ENCODE data around the gene ASRGL1.

ASRGL1 gene

GRCh38 chr11:62390237-62390636, 53.0 kb downstream of the ASRGL1 start:
- no peak overlapping the region for H2AFZ ChIP-seq (ENCODE audit: low read length)
- H3K4me1 ChIP-seq (ENCODE audit: insufficient read depth, low read length, poor library complexity, severe bottlenecking): no peaks in the 10 kb centered on the region
- H3K36me3 ChIP-seq (ENCODE audit: insufficient read depth, low read length): no peaks in the 10 kb centered on the region
- H3K9ac ChIP-seq (ENCODE audit: low read depth, low read length, poor library complexity, severe bottlenecking): no peak overlapping the region
- H3F3A ChIP-seq (ENCODE audit: low read depth): no peaks in the 10 kb centered on the region
- H3K9me2 ChIP-seq (replicated peaks; ENCODE audit: low read depth, low read length): no peaks in the 10 kb centered on the region
- H3K9me3 ChIP-seq (ENCODE audit: insufficient read depth, low read depth, low read length): no peaks in the 10 kb centered on the region
- TF ChIP-seq CTCF (conservative IDR thresholded peaks at IDR 0.05; ENCODE audit: low read length): no peak
- no peak for TF ChIP-seq EZH2phosphoT487 (IDR thresholded peaks at IDR 0.05; ENCODE audit: borderline replicate concordance)
- H3K79me2 ChIP-seq (ENCODE audit: insufficient read depth, low read length): no peaks in the 10 kb centered on the region
- no peak overlapping the region for H3K4me3 ChIP-seq (ENCODE audit: low read length, poor library complexity, severe bottlenecking)
- H4K20me1 ChIP-seq (ENCODE audit: insufficient read depth, low read length, poor library complexity, severe bottlenecking): no peaks in the 10 kb centered on the region
- no peaks in the 10 kb centered on the region for H3K27me3 ChIP-seq (ENCODE audit: insufficient read depth, low read length, poor library complexity, severe bottlenecking)
- H3K4me2 ChIP-seq (ENCODE audit: low read depth, low read length, poor library complexity, severe bottlenecking): no peak overlapping the region

GRCh38 chr11:62390722-62391121, 53.5 kb downstream of the ASRGL1 start:
- no peaks in the 10 kb centered on the region for H3K27me3 ChIP-seq (ENCODE audit: insufficient read depth, low read length, poor library complexity, severe bottlenecking)
- no peak overlapping the region for H3K4me3 ChIP-seq (ENCODE audit: low read length, poor library complexity, severe bottlenecking)
- H3K4me1 ChIP-seq (ENCODE audit: insufficient read depth, low read length, poor library complexity, severe bottlenecking): no peaks in the 10 kb centered on the region
- H3K9me2 ChIP-seq (replicated peaks; ENCODE audit: low read depth, low read length): no peaks in the 10 kb centered on the region
- TF ChIP-seq CTCF (conservative IDR thresholded peaks at IDR 0.05; ENCODE audit: low read length) (no peak), EZH2phosphoT487 (IDR thresholded peaks at IDR 0.05; ENCODE audit: borderline replicate concordance) (no peak)
- no peaks in the 10 kb centered on the region for H3K79me2 ChIP-seq (ENCODE audit: insufficient read depth, low read length)
- no peaks in the 10 kb centered on the region for H3K36me3 ChIP-seq (ENCODE audit: insufficient read depth, low read length)
- H4K20me1 ChIP-seq (ENCODE audit: insufficient read depth, low read length, poor library complexity, severe bottlenecking): no peaks in the 10 kb centered on the region
- H3F3A ChIP-seq (ENCODE audit: low read depth): no peaks in the 10 kb centered on the region
- no peaks in the 10 kb centered on the region for H3K9me3 ChIP-seq (ENCODE audit: insufficient read depth, low read depth, low read length)
- H2AFZ ChIP-seq (ENCODE audit: low read length): no peak overlapping the region
- H3K4me2 ChIP-seq (ENCODE audit: low read depth, low read length, poor library complexity, severe bottlenecking): no peak overlapping the region
- H3K9ac ChIP-seq (ENCODE audit: low read depth, low read length, poor library complexity, severe bottlenecking): no peak overlapping the region

GRCh38 chr11:62391642-62392425, 54.6 kb downstream of the ASRGL1 start:
- TF ChIP-seq EZH2phosphoT487 (IDR thresholded peaks at IDR 0.05; ENCODE audit: borderline replicate concordance): no peak
- TF ChIP-seq CTCF (conservative IDR thresholded peaks at IDR 0.05; ENCODE audit: low read length): no peak; the same call in 1 of the 2 replicates

More at GRCh38 chr11:62391642-62392425, 54.6 kb downstream of the ASRGL1 start:
- Histone ChIP-seq H3K9me2 (replicated peaks; ENCODE audit: low read depth, low read length) (no peaks in the 10 kb centered on the region), H3K4me3 (ENCODE audit: low read length, poor library complexity, severe bottlenecking) (no peak overlapping the region), H3K9me3 (ENCODE audit: insufficient read depth, low read depth, low read length) (no peaks in the 10 kb centered on the region), H4K20me1 (ENCODE audit: insufficient read depth, low read length, poor library complexity, severe bottlenecking) (no peaks in the 10 kb centered on the region), H3K4me2 (ENCODE audit: low read depth, low read length, poor library complexity, severe bottlenecking) (no peak overlapping the region), H3K36me3 (ENCODE audit: insufficient read depth, low read length) (no peaks in the 10 kb centered on the region), H3K9ac (ENCODE audit: low read depth, low read length, poor library complexity, severe bottlenecking) (no peak overlapping the region), H2AFZ (ENCODE audit: low read length) (no peak overlapping the region), H3K4me1 (ENCODE audit: insufficient read depth, low read length, poor library complexity, severe bottlenecking) (no peaks in the 10 kb centered on the region), H3F3A (ENCODE audit: low read depth) (no peaks in the 10 kb centered on the region), H3K79me2 (ENCODE audit: insufficient read depth, low read length) (no peaks in the 10 kb centered on the region), H3K27me3 (ENCODE audit: insufficient read depth, low read length, poor library complexity, severe bottlenecking) (no peaks in the 10 kb centered on the region)
